Measurements from ENCODE around the gene VKORC1L1.
"Not testable (repeated sequence)": the region's sequence is repeated elsewhere in the genome, so short reads cannot be mapped to it uniquely, and the experiment has no call there.

Gene VKORC1L1

DNA sequence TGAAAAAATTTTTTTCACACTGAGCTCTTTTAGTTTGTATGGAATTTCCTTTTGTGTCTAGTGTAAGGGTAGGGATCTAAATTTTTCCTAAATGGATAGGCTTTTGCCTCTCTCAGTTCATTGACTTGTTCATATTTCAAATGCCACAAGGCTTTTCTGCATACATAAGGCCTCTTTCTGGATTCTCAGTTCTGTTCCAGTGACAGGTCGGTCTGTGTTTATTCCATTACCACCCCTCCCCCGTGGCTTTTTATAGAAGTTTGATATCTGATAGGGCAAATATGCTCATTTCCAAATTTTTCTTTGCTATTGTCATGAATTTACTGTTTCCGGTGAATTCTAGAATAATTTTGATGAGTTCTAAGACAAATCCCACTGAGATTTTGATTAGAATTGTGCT lies 12.7 kb downstream of the VKORC1L1 start:
- not testable (repeated sequence) for DNase-seq

- not testable (repeated sequence) for DNase-seq
These were observed 15.7 kb downstream of the VKORC1L1 start for GRCh38 chr7:65888434-65889156.

GRCh38 chr7:65889722-65890121 lies 16.8 kb downstream of the VKORC1L1 start:
- not testable (repeated sequence) for DNase-seq

GRCh38 chr7:65892161-65892560 lies 19.3 kb downstream of the VKORC1L1 start:
- no peak for DNase-seq

DNA sequence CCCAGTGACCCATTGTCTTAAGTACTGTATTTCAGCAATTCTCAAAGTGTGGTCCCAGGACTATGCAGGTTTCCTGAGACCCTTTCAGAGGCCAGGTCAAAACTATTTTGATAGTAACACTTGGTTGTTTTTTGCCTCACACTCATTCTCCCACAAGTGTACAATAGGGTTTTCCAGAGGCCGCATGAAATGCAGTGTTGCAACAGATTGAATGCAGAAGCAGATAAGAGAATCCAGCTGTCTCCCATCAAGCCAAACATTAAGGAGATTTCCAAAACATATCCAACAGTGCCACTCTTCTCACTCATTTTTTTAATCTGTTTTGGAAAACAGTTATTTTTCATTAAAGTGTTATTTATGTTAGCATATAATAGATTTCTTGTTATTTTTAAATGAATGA lies 20.0 kb downstream of the VKORC1L1 start:
- DNase-seq: no peak

DNA sequence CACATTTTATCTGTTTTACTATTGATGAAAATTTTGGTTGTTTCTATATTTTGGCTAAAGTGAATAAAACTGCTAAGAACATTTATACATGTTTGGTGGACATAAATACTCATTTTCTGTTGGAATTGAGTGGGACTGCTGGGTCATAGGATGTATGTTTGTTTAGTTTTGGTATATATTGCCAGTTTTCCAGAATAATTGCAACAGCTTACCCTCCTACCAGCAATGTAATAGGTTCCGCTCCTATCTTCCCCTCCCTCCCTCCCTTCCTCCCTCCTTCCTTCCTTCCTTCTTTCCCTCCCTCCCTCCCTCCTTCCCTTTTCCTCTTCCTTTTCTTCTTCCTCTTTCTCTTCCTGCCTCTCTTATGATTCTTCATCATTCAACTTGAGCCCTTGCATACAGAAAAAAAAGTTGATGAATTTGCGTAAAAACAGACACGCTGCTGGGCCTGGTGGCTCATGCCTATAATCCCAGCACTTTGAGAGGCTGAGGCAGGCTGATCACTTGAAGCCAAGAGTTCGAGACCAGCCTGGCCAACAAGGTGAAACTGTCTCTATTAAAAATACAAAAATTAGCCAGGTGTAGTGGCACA lies 23.5 kb downstream of the VKORC1L1 start:
- DNase-seq: no peak

DNA sequence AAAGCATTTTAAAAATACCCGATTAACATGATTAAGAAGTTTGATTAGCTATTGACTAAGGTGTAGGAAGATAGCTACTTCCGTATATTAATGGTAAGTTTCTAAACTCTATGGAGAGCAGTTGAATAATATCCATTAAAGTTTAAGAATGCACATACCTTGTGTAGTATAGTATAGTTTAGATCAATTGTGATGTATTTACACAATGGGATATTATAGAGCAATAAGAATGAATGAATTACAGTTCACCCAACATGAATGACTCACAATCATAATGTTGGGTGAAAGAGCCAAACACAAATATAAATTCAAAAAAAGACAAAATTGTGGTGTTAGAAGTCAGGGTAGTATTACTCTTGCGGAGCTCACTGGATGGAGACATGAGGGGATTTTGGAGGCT lies 24.4 kb downstream of the VKORC1L1 start:
- DNase-seq: not testable (repeated sequence)

- not testable (repeated sequence) for DNase-seq
These were observed 26.0 kb downstream of the VKORC1L1 start for GRCh38 chr7:65898677-65899447.

DNA sequence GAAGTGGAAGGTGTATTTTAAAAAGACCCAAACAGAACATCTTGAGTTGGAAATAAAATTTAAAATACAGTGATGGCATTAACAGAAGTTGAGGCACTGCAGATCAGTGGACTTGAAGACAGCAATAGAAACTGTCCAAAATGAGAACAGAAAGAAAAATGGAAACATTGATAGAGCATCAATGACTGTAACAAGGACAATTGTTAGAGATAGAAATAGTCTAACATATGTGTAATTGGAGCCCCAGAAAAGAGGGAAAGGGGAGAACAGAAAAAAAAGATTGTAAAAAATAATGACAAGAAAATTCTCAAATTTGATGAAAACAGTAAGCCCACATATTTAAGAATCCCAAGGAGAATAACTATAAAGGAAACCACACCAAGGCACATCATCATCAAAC lies 29.4 kb downstream of the VKORC1L1 start:
- DNase-seq: no peak

DNA sequence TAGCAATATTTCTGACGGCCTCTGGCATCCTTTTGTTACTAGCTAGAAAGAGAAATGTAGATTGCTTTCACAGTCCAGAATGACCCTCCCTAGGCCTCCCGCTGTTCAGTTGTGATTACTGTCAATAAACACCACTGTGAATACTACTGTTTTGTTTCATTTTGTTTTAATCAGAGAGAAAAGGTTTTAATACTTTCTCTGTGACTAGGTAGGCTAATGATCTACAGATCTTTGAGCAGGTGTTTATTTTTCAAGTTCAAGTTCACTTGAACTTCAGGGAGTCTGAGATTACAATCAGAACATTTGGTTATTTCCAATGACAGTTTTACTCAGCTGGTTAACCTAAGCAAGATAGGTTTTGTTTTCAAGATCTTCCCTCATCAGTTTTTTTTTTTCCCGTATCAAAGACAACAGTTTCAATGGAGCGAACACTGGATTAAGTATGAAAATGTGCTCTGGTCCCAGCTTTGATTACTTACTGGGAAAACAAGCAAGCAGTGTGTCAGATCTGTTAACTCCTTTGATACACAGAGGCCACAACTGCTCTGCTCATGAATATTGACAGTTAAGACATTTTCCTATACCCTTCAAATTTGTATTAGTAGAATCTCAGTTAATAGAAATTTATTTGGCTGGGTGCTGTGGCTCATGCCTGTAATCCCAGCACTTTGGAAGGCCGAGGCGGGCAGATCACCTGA lies 34.8 kb downstream of the VKORC1L1 start:
- peak; percentile 29 for DNase-seq

GRCh38 chr7:65910237-65910636 lies 37.4 kb downstream of the VKORC1L1 start:
- DNase-seq: no peak

GRCh38 chr7:65912237-65912636 lies 39.4 kb downstream of the VKORC1L1 start:
- no peak for DNase-seq

DNA sequence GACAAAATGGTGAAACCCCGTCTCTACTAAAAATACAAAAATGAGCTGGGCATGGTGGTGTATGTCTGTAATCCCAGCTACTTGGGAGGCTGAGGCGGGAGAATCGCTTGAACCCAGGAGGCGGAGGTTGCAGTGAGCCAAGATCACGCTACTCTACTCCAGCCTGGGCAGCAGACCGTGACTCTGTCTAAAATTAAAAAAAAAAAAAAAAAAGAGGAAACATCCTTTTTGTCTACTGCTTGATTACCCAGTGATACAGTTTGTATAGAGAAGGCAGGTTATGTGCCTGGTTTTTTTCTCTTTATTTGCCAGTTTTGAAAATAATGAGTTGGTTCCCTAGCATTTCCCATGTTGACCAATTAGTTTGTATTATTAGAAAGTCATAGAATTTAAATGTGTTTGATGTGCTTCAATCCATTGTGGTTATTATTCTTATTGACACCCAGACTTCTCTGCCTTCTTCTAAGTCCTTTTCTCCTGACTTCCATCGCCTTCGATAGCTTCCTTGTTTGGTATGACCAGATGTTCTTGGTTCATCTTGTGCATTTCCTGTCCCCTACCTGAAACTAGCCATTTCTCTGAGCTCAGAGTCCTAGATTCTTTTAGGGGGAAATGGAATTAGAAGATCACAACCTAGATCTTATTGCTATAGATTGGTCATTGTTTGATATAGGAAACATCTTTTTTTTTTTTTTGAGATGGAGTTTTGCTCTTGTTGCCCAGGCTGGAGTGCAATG lies 43.2 kb downstream of the VKORC1L1 start:
- DNase-seq: no peak

GRCh38 chr7:65923316-65923715 lies 50.4 kb downstream of the VKORC1L1 start:
- no peak for DNase-seq

DNA sequence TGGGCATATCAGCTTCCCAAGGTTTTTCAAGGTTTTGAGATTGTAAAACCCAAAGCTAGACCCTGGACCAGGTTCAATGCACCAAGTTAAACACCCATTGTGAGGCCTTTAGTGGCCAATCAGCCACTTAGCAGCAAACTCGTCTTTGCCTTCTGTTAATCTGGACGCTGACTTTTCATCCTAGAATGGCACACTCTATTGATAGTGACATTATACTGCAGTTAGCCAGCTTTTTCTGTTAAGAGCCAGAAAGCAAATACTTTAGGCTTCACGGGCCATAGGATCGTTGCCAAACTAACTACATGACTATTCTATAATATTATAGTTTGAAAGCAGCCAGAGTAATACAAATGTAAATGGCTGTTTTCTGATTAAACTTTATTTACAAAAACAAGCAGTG lies 51.3 kb downstream of the VKORC1L1 start:
- DNase-seq: no peak

- no peak for DNase-seq
These were observed 52.2 kb downstream of the VKORC1L1 start for GRCh38 chr7:65925040-65925439.

- no peak for DNase-seq
These were observed 53.7 kb downstream of the VKORC1L1 start for GRCh38 chr7:65926588-65926987.

GRCh38 chr7:65927489-65928448 lies 54.9 kb downstream of the VKORC1L1 start:
- DNase-seq: no peak

DNA sequence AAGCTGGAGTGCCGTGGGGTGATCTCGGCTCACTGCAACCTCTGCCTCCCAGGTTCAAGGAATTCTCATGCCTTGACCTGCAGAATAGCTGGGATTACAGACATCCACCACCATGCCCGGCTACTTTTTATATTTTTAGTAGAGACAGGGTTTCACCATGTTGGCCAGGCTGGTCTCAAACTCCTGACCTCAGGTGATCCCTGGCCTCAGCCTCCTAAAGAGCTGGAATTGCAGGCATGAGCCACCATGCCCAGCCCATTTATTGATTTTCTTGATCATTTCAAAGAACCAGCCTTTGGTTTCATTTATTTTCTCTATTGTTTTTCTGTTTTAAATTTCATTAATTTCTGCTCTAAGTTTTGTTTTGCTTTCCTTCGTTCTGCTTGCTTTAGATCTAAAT lies 58.8 kb downstream of the VKORC1L1 start:
- DNase-seq: no peak

DNA sequence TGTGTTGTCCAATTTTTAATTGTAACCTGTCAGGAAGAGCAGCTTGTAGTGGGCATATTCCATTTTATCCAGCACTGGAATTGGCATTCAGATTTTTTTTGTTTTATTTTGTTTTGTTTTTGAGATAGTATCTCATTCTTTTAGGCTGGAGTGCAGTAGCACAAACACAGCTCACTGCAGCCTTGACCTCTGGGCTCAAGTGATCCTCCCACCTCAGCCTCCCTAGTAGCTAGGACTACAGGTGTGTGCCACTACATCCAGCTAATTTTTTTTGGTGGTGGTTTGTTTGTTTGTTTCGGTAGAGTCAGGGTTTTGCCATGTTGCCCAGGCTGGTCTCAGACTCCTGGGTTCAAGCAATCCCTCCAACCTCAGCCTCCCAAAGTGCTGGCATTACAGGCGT lies 64.4 kb downstream of the VKORC1L1 start:
- DNase-seq: no peak

GRCh38 chr7:65938336-65938895 lies 65.5 kb downstream of the VKORC1L1 start:
- no peak for DNase-seq
